Measurements from ENCODE around the gene DOCK9.

DOCK9 gene, protein sequence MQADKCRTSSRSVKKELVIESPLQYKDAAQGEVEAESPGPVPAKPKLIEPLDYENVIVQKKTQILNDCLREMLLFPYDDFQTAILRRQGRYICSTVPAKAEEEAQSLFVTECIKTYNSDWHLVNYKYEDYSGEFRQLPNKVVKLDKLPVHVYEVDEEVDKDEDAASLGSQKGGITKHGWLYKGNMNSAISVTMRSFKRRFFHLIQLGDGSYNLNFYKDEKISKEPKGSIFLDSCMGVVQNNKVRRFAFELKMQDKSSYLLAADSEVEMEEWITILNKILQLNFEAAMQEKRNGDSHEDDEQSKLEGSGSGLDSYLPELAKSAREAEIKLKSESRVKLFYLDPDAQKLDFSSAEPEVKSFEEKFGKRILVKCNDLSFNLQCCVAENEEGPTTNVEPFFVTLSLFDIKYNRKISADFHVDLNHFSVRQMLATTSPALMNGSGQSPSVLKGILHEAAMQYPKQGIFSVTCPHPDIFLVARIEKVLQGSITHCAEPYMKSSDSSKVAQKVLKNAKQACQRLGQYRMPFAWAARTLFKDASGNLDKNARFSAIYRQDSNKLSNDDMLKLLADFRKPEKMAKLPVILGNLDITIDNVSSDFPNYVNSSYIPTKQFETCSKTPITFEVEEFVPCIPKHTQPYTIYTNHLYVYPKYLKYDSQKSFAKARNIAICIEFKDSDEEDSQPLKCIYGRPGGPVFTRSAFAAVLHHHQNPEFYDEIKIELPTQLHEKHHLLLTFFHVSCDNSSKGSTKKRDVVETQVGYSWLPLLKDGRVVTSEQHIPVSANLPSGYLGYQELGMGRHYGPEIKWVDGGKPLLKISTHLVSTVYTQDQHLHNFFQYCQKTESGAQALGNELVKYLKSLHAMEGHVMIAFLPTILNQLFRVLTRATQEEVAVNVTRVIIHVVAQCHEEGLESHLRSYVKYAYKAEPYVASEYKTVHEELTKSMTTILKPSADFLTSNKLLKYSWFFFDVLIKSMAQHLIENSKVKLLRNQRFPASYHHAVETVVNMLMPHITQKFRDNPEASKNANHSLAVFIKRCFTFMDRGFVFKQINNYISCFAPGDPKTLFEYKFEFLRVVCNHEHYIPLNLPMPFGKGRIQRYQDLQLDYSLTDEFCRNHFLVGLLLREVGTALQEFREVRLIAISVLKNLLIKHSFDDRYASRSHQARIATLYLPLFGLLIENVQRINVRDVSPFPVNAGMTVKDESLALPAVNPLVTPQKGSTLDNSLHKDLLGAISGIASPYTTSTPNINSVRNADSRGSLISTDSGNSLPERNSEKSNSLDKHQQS (N-terminal part only)

DNA sequence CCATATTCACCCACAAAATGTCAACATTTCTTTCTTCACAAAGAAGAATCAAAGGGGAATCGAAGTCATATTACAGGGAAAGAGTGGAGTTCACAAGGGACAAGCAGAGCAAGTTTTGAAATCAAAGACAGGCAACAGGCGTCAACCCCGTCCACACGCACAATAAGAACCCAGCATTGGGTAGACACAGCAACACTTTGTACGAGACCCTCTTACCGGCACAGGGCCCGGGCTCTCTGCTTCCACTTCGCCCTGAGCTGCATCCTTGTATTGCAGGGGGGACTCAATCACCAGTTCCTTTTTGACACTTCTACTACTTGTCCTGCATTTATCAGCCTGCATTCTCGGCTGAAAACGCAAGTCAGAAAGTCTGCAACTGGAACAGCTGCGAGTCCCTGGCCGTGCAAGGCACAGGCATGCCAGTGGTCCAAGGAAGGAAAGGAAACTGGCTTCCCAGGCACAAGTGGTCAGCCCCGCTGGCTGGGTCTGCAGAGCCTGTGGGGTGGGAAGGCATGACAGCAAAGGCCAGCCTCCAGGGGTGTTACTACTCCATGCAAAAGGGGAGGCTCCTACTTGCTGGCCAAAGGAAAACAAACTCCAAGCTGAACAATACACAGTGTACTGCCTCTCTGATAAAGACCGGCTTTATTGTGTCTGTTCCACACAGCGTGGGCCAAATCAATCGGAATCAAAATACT is at the start of gene DOCK9:
DOCK9 (minus strand) TSS at position 497 of the 698 bp plus-strand sequence; CDS start at position 342, 155 bp downstream.
- no peak for DNase-seq (ENCODE audit: low spot score)
- in situ Hi-C loops (cut with MboI; ENCODE audit: low sequenced_read_pairs, unreplicated experiment): no loop called here
- TF ChIP-seq, protein P1, sequence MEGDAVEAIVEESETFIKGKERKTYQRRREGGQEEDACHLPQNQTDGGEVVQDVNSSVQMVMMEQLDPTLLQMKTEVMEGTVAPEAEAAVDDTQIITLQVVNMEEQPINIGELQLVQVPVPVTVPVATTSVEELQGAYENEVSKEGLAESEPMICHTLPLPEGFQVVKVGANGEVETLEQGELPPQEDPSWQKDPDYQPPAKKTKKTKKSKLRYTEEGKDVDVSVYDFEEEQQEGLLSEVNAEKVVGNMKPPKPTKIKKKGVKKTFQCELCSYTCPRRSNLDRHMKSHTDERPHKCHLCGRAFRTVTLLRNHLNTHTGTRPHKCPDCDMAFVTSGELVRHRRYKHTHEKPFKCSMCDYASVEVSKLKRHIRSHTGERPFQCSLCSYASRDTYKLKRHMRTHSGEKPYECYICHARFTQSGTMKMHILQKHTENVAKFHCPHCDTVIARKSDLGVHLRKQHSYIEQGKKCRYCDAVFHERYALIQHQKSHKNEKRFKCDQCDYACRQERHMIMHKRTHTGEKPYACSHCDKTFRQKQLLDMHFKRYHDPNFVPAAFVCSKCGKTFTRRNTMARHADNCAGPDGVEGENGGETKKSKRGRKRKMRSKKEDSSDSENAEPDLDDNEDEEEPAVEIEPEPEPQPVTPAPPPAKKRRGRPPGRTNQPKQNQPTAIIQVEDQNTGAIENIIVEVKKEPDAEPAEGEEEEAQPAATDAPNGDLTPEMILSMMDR (IDR thresholded peaks at IDR 0.05; ENCODE audit: borderline replicate concordance, control extremely low read depth, extremely low read depth, insufficient read depth, missing control alignments): no peak

- DNase-seq (ENCODE audit: low spot score): no peak
- TF ChIP-seq, protein P1 (IDR thresholded peaks at IDR 0.05; ENCODE audit: borderline replicate concordance, control extremely low read depth, extremely low read depth, insufficient read depth, missing control alignments): no peak
- in situ Hi-C loops (cut with MboI; ENCODE audit: low sequenced_read_pairs, unreplicated experiment): no loop called here
Measured at GRCh38 chr13:99027260-99027659, 49.4 kb upstream of the DOCK9 start.

GRCh38 chr13:99022941-99023340 is 45.1 kb upstream of the DOCK9 start:
- DNase-seq (ENCODE audit: low spot score): no peak
- TF ChIP-seq, protein P1 (IDR thresholded peaks at IDR 0.05; ENCODE audit: borderline replicate concordance, control extremely low read depth, extremely low read depth, insufficient read depth, missing control alignments): no peak
- in situ Hi-C loops (cut with MboI; ENCODE audit: low sequenced_read_pairs, unreplicated experiment): no loop called here

- DNase-seq (ENCODE audit: low spot score): no peak
- TF ChIP-seq, protein P1 (IDR thresholded peaks at IDR 0.05; ENCODE audit: borderline replicate concordance, control extremely low read depth, extremely low read depth, insufficient read depth, missing control alignments): no peak
- in situ Hi-C loops (cut with MboI; ENCODE audit: low sequenced_read_pairs, unreplicated experiment): no loop called here
Measured at GRCh38 chr13:99018418-99019180, 40.7 kb upstream of the DOCK9 start.

DNA sequence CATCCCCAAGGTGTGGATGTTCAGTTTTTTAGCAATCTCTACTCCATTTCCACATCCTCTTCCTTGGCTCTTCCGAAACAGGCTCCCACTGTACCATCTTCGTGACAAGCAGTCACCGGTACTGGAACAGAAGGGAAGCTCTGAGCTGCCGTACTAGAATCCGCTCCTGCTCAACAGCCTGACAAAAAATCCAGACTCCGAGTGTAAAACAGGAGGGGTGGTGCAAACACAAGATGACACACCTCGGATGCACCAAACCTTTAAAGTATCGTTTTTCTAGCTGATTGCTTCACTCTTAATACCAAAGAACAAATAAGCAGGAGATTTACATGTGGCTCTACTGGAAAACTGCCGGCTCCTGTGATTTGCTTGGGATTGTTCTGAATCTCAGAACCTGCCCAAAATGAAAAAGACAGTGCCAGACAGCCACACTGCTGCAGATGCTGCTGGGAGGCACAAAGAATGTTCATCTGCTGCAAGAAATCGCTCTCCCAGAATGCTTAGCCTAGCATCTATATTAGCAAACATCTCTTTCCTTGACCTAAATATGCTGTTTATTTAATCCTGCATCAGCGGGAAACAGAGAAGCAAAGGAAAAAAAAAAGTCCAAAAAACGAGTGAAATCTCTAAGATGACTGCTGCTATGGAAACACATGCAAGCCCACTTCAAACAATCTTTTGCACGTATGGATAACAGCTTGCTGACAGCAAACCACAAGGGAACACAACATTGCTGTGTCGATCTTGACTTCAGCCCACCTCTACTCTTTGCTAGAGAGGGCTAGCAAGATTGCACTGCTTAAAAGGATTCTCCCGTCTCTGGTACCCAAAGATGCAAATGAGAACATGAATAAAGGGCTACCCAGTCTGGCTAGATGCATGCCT is 38.0 kb upstream of the DOCK9 start:
- in situ Hi-C loops (cut with MboI; ENCODE audit: low sequenced_read_pairs, unreplicated experiment): no loop called here
- DNase-seq (ENCODE audit: low spot score): no peak
- TF ChIP-seq, protein P1 (IDR thresholded peaks at IDR 0.05; ENCODE audit: borderline replicate concordance, control extremely low read depth, extremely low read depth, insufficient read depth, missing control alignments): no peak
